NK-92 (cell line): Measurements from ENCODE around the gene CCDC50.

ENCODE experiments used
- DNase-seq: peaks from one replicate; lab custom pipeline; 2025; ENCODE audit not compliant: unreplicated experiment; lab: John Stamatoyannopoulos, UW

CCDC50 gene, protein sequence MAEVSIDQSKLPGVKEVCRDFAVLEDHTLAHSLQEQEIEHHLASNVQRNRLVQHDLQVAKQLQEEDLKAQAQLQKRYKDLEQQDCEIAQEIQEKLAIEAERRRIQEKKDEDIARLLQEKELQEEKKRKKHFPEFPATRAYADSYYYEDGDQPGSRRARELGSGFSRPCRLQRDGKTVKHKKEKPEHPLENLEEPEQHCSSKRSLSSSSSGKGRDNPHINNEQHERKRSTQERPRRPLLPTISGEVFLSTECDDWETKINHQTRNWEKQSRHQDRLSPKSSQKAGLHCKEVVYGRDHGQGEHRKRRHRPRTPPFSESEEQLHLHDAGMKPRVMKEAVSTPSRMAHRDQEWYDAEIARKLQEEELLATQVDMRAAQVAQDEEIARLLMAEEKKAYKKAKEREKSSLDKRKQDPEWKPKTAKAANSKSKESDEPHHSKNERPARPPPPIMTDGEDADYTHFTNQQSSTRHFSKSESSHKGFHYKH

GRCh38 chr3:191328962-191329653 is at the start of gene CCDC50:
TSS of gene CCDC50 (plus strand) at chr3:191329394. CDS start at chr3:191329675, 281 bp downstream.
- DNase-seq, result no peak

- no peak for DNase-seq
Measured at GRCh38 chr3:191280111-191280510, 49.1 kb upstream of the CCDC50 start.

DNA sequence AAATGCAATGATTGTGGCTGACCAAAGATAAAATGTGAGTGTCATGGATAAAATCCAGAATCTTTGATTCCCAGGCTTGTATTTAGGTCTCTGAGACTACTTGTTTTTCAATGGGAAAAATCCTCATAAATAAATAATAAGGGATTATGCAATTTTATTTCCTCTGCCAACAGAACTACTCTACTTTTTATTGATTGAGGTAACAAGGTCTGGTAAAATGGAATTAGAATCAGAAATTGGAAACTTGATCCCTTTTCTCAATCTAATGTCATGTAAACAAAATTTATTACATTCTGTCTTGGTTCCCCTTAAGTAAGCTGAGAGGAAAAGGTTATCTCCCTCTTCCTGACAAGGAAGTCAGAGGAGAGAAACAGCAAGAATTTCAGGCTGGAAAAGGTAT is 48.3 kb upstream of the CCDC50 start:
- no peak for DNase-seq

GRCh38 chr3:191282251-191283185 is 46.7 kb upstream of the CCDC50 start:
- no peak for DNase-seq

DNA sequence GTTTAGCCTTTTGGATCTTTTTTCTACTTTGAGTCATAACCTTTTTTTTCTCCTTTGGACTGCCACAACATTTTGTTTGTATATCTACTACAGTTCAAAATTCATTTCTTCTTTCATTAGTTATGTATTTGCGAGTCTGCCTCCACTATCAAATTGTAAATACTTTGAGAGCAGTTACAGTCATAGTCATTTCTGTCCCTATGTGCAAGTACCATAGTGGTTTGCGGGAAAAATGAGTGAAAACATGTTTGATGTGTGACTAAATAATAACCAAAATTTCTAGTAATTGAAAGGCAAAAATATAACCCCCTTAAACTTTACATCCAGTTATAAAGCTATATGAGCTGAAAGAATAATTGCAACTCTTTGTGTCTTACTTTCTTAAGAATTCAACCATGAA is 45.8 kb upstream of the CCDC50 start:
- DNase-seq, result no peak

- no peak for DNase-seq
Measured at GRCh38 chr3:191290311-191291025, 38.7 kb upstream of the CCDC50 start.

DNA sequence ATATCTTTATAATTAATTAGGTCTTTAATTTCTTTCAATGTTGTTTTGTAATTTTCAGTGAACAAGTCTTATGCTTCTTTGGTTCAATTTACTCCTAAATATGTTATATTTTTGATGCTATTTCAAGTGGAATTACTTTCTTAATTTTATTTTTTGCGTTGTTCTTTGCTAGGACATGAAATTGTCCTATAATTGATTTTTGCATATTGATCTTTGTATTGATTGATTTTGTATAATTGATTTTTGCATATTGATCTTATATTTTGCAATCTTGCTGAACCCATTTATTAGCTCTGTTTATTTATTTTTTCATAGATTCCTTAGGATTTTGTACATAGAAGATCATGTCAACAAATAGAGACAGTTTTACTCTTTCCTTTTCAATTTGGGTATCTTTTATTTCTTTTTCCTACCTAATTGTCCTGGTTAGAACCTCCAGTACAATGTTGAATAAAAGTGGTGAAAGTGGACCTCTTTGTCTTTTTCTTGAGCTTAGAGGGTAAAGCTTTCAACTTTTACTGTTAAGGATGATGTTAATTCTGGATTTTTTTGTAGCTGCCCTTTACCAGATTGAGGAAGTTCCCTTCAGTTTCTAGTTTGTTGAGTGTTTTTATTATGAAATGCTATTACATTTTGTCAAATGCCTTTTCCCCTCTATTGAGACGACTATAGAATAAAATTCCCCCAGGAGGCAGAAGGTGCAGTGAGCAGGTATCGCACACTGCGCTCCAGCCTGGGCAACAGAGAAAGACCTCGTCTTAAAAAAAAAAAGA is 36.8 kb upstream of the CCDC50 start:
- DNase-seq, result no peak

GRCh38 chr3:191294291-191294690 is 34.9 kb upstream of the CCDC50 start:
- no peak for DNase-seq

DNA sequence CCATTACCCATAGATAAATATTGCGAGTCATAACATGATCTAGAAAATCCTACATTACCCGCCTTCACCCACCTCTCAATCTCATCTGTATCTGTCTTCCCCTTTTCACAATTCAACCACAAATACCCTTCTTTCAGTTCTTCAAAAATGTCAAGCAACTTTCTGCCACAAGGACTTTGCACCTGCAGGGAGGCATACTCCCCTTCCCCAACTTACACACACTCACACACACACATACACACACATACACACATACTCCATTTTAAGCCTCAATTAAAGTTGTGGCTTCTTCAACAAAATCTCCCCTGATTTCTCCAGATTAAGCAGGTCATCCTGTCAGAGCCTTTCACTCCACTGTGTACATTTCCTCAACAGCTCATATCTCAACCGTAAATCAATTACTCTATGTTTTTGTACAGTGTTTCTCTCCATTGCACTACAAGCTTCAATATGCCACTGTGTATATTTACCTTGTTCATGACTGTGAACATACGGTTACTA is 33.1 kb upstream of the CCDC50 start:
- DNase-seq, result no peak

DNA sequence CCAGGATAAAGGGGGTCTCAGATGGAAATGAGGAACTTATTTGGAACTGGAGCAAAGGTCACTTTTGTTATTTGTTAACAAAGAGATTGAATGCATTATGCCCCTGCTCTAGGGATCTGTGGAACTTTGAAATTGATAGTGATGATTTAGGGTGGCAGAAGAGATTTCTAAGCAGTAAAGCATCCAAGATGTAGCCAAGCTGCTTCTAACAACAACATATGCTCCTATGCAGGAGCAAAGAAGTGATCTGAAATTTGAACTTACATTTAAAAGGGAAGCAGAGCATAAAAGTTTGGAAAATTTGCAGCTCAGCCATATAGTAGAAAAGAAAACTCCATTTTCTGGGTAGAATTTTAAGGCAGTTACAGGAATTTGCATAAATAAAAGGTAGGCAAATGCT is 30.3 kb upstream of the CCDC50 start:
- no peak for DNase-seq

DNA sequence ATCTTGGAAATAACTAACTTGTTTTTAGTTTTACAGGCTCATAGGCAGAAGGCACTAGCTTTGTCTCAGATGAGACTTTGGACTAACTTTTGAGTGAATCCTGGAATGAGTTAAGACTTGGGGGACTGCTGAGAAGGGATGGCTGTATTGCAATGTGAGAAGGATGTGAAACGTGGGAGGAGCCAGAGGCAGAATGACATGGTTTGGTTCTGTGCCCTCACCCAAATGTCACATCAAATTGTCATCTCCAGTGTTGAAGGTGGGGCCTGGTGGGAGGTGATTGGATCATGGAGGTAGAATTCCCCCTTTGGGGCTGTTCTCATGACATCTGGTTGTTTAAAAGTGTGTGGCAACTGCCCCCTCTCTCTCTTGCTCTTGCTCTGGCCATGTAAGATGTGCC is 28.8 kb upstream of the CCDC50 start:
- no peak for DNase-seq

GRCh38 chr3:191301017-191301416 is 28.2 kb upstream of the CCDC50 start:
- DNase-seq, result no peak

DNA sequence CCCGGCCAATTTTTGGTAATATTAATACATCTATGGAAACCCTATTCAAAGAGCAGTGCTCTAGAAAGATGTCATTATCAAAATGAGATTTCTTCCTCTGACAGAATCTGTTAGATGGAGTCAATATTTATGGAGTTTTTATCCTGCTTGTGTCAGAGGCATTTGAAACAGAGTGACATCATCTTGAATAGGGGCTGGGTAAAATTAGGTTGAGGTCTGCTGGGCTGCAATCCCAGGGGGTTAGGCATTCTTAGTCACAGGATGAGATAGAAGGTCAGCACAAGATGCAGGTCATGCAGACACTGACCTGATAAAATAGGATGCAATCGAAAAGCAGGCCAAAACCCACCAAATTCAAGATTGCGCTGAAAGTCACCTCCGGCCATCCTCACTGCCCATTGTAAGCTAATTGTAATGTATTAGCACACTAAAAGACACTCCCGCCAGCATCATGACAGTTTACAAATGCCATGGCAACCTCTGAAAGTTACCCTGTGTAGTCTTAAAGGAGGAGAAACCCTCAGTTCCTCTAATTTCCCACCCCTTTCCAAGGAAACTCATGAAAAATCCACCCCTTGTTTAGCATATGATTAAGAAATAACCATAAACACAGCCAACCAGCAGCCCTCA is 27.3 kb upstream of the CCDC50 start:
- DNase-seq, result no peak

DNA sequence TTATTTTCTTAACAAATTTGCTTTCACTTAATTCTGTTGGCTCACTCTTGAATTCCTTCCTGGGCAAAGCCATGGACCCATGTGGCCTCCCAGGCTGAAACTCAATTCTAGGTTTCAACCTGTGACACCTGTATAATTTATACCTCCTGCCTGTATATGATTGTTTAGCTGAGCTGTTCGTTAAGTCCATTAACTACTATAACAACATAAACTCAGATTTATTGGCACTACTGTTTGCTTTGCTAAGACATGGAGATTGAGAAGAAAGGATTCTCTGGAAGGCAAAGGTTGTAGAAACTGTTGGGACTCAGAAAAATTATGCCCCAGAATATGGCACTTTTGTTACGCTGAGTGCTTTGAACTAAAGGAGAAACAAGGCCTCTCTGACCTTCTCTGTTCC is 26.7 kb upstream of the CCDC50 start:
- DNase-seq, result no peak

DNA sequence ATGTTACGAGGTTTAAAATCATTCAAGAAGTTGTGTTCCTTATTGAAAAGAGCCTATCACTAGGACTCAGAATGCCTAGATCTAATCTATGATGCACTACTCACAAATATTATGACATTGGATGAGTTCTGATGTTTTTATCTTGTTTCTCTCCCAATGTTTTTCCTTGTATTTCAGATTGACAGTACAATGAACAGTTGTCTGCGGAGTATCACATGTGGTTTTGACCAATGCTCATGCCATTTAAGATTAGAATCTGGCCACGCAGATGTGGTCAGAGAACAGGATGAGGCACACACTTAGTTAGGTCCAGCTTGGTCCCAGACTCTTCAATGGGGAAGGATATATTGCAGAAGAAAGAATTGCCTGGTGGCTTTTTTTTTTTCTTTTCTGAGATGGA is 25.6 kb upstream of the CCDC50 start:
- no peak for DNase-seq

- DNase-seq, result no peak
Measured at GRCh38 chr3:191306428-191306827, 22.8 kb upstream of the CCDC50 start.

- DNase-seq, result no peak
Measured at GRCh38 chr3:191307341-191307740, 21.9 kb upstream of the CCDC50 start.

- no peak for DNase-seq
Measured at GRCh38 chr3:191313296-191313695, 15.9 kb upstream of the CCDC50 start.

DNA sequence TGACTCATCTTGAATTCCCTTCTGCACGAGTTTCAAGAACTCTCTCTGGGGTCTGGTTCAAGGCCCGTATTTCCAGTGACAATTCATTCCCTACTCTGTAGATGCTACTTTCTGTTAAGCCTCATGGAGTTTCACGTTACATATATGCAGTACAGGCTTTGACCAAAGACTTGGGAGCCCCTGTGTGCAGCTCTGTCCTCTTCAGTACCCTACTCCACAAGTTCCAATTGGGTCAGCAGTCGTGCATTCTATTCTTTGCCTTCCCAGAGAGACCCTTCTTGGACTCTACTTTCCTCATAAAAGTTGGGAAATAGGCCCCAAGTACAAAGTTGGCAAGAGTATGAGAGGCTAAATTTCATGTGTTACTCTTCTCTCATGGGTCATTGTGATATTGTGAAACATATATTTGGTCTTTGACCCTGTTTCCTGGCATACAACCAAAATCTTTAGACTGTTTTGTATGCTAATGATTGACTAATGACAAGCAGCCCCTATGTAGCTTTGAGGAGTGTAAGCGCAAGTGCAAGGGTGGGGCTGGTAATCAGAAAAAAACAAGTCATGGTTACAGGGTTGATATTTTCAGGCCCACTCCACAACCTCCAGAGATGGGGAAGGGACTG is 15.0 kb upstream of the CCDC50 start:
- DNase-seq, result no peak
